KBM-7 (cell line): ENCODE measurements around the gene FBP2.

Source experiments
- DNase-seq: peaks from one replicate; pipeline ENCODE4 v3.0.0-alpha.2; 2015
- in situ Hi-C: fragments of 300-500 bp; cut with MboI; formaldehyde crosslinking; loops from 2 replicates; pipeline ENCODE4 v1.14.3; 2020; ENCODE audit warnings: low sequenced_read_pairs, low pct_unique_long_range_greater_than_20kb, mixed read lengths

FBP2 gene

GRCh38 chr9:94593459-94594345, at the start of gene FBP2:
Gene FBP2, minus strand, starts transcription at chr9:94593824. Its CDS starts 98 bp downstream, at chr9:94593726.
- DNase-seq = no peak
- in situ Hi-C loops = no loop called here

GRCh38 chr9:94643176-94643575, 49.6 kb upstream of the FBP2 start:
- DNase-seq = no peak
- in situ Hi-C loops = no loop called here

GRCh38 chr9:94642501-94642900, 48.9 kb upstream of the FBP2 start:
- DNase-seq = no peak
- in situ Hi-C loops = no loop called here

GRCh38 chr9:94639999-94640376, 46.4 kb upstream of the FBP2 start:
- in situ Hi-C loops = no loop called here
- DNase-seq = no peak

DNA sequence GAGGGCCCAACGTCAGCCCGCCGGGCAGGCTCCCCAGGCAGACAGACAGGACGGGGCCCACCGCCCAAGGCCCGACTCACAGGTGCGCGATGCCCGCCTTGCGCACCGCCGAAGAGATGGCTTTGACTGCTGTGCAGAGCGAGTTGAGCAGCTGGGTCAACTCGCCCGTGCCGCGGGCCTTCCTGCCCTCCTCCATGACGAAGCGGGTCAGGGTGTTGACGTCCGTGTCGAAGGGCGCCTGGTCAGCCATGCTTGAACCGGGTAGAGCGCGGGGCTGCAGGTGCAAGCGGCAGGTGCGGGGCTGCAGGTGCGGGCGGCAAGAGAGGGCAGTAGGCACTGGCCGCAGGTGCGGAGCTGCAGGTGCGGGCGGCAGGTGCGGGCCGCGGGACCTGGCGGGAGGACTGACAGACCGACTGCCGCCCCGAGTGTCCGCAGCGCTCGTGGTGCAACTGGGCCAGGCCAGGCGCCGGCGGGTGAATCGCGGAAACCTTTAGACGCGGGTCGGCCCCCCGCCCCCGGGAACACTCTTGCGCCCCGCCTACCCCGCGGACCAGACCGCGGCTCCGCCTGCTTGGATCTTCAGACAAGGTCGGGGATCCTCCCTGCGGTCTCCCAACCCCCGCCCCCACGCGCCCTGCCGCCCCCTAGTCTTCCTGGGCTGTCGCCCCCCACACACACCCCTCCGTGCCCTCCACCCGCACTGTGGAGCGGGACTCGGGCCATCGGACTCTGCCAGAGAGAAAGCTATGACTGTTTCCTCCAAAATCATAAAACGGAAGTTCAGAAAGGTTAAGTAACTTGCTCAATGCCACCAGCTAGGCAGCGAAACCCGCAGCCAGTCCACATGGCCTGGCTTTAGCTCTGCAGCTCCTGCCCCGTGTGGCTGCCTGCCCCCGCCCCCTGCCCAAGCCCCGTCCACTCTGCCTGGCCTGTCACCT, 45.7 kb upstream of the FBP2 start, which contains the start of gene FBP1:
Gene FBP1 (minus strand): TSS at position 458 of the 938 bp plus-strand sequence. CDS start 208 bp downstream, at position 250.
- in situ Hi-C loops = no loop called here
- no peak for DNase-seq

DNA sequence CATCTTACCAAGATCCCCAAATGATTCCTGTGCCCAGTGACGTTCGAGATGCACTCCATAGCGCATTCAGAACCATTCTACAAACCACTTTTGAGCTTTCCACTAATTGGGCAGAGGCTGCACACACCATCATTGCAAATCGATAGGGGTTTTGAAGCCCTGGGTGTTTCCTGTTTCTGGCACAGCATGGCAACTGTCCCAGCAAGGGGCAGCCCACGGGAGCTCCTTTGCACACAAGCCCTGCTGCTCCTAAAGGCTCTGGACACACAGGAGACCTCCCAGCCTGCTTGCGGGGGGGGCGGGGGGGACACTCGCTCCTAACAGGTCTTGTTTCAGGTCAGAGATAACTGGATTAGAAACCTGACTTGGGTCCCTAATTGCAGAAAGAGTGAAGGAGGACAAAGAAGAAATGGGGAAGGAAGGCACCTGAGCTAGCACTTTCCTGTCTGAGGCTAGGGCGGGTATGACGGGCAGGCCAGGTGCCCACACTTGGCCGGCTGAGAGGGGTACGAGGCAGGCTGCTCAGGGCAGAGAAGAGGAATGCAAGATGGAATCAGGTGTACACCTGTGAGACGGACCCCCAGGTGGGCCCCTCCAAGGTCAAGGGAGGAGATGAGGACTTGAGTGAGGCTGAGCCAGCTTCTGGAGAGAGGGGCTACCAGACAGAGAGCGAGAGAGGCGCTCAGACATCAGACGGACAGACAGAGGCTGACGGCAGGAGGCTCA, 44.9 kb upstream of the FBP2 start:
- in situ Hi-C loops = no loop called here
- peak; percentile 22 for DNase-seq

DNA sequence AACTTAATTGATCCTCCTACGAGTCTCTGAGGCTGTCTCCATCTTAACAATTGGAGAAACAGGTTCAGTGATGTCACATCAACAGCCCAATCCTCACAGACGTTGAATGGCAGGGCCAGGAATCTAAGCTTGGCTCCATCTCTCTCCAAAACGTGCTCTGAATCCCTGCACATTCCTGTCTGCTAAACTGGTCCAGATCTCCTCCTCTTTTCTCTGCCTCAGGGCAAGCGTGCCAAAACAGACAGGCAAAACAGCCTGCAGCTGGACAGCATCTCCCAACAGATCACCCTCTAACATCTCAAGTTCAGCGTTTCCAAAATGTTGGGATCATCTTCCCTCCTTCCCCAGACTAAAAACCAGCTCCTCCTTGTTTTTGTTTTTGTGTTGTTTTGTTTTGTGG, 39.1 kb upstream of the FBP2 start:
- in situ Hi-C loops = no loop called here

DNA sequence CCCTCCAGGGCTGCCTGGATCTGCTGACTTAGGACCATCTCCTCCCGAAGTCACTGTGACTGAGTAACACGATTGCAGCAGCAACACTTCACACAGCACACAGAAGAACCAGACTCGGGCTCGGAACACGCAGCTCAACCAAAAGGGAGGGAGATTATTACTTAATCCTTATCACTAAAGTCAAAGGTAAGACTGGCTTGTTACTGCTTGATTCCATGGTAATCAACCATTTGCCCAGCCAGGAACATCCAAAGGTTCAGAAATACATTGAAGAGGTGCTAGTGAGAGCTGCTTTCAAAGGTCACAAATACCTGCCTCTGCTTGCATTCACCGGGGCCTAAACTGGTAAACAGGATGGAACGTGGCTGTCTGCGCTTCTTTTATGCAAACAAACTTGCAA, 38.0 kb upstream of the FBP2 start:
- in situ Hi-C loops = no loop called here
- DNase-seq = no peak

More for the DNA sequence above, 39.1 kb upstream of the FBP2 start:
- no peak for DNase-seq

- in situ Hi-C loops = no loop called here
- no peak for DNase-seq
Measured at GRCh38 chr9:94630833-94631232, 37.2 kb upstream of the FBP2 start.

GRCh38 chr9:94630281-94630680, 36.7 kb upstream of the FBP2 start:
- in situ Hi-C loops = no loop called here
- no peak for DNase-seq

DNA sequence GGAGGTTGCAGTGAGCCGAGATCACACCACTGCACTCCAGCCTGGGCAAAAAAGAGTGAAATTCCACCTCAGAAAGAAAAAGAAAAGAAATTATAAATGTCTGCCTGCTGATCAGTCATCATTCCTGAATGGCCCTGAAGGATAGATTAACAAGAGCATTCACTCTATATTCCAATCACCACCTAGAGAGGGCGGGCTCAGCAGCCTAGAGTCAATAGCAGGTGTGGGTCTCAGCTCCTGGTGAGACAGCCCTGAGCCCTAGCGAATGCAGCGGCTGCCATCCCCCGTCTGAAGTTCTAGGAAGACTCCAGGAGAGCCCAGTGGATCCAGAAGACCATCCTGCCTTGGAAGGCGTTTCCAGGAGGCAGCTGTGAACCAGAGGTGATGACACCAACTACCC, 33.7 kb upstream of the FBP2 start:
- DNase-seq = no peak
- in situ Hi-C loops = no loop called here

DNA sequence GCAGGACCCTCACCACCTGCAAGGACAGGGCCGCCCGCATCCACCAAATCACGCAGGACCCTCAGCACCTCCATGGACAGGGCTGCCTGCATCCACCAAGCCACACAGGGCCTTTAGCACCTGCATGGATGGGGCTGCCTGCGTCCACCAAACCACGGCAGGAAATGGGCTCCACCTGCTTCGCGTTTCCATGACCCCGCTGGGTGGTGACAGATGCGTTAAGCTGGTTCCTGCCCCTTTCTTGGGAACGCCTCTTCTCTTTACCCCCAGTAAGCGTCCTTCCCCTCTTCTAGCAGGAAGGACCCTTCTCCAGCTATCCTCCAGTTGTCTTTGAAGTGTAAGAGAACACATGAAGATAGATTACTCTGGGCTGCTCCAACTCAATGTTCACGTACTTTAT, 32.2 kb upstream of the FBP2 start:
- in situ Hi-C loops = no loop called here
- DNase-seq = no peak

- in situ Hi-C loops = no loop called here
- DNase-seq = no peak
Measured at GRCh38 chr9:94624629-94625028, 31.0 kb upstream of the FBP2 start.

- DNase-seq = peak; percentile 56
- in situ Hi-C loops = no loop called here
Measured at GRCh38 chr9:94623253-94623652, 29.6 kb upstream of the FBP2 start.

GRCh38 chr9:94622087-94622800, 28.6 kb upstream of the FBP2 start:
- in situ Hi-C loops = no loop called here
- no peak for DNase-seq

DNA sequence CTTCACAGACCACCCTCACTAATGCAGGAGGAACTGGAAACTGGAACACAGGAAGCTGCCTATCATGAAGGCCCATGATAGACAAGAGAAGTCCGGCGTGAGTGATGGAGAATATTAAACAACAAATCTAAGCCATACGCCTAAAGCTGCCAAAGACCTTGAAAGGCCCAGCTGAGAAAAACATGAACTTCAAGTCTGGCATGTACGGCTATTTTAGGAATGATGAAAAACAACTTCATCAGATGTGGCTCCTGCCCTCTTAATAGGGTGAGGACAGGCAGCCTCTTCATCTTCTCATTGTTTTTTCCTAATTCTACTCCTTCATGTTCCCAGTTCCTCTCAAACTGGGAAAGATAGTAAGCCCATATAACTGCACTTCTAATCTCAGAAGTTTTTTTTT, 25.4 kb upstream of the FBP2 start:
- DNase-seq = no peak
- in situ Hi-C loops = no loop called here

DNA sequence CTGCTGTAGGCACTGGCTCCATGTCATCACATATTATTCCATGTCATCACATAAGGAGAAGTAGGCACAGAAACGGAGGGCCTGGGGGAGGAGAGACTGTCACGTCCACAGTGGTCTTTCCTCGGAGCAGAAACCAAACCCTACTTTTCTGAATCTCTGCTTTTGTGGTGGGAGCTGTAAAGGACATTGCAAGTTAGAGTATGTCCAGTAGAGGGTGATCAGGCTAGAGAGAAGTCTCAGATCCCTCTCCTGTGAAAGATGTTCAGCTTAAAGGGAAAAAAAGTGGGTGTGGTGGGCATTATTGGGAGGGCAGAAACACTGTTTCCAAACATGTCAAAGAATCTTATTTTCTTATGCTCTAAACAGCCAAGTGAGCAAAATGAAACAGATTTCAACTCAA, 19.4 kb upstream of the FBP2 start:
- peak; percentile 12 for DNase-seq
- in situ Hi-C loops = no loop called here

- in situ Hi-C loops = no loop called here
- DNase-seq = no peak
Measured at GRCh38 chr9:94612071-94612470, 18.4 kb upstream of the FBP2 start.

DNA sequence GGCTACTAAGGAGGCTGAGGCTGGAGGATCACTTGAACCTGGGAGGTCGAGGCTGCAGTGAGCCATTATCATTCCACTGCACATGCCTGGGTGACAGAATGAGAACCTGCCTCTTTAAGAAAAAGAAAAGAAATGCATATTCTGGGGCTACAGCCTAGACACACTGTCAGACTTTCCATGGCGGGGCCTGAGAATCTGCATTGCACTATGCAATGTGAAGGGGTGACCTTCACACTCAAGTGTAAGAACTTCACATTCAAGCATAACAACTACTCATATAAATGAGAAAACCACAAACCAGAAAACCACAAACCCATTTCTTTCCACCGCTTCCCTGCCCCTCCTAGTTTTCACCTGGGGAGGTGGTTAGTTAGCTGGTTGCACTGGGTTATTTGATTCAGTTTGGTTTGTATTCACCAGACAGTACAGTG, 18.0 kb upstream of the FBP2 start:
- in situ Hi-C loops = no loop called here
- peak; percentile 27 for DNase-seq
